H1 (cell line): ENCODE results near the gene RABIF. TPM values are rescaled to one million over a fixed set of nuclear protein-coding genes. Genes with fewer than 3 reads are reported as not detected.
"Not testable (repeated sequence)": the region's sequence is repeated elsewhere in the genome, so short reads cannot be mapped to it uniquely, and the experiment has no call there.

ENCODE experiments used
- CTCF ChIA-PET: fragments of 300-600 bp; sonication (Branson Sonifier 250); formaldehyde crosslinking; loops from one replicate; lab custom pipeline; 2021; ENCODE audit not compliant: partially characterized antibody; lab: Charles Lee
- POLR2A ChIA-PET: fragments of 300-600 bp; sonication (Branson Sonifier 250); formaldehyde crosslinking; loops from one replicate; lab custom pipeline; 2021; ENCODE audit warnings: inconsistent platforms; ENCODE audit not compliant: partially characterized antibody; lab: Charles Lee
- DNase-seq, 2 experiments: peaks; one replicate each; pipeline versions ENCODE4 v3.0.0 to v3.0.0-alpha.2; 2010 to 2022; ENCODE audit warnings: low spot score in 2 of 2, low read depth in 1 of 2, mixed read lengths in 1 of 2
- FAIRE-seq: peaks from 2 replicates; lab custom pipeline; 2011; peaks lifted over from hg19 to GRCh38; lab: Jason Lieb, UNC
- H2AFZ ChIP-seq: 2 replicates; pipeline ENCODE4 v1.8.1; 2012; ENCODE audit warnings: low read length, inconsistent platforms
- H2AK5ac ChIP-seq: 2 replicates; pipeline ENCODE4 v1.6.1; 2013; ENCODE audit warnings: low read depth, low read length
- H2BK120ac ChIP-seq: replicated peaks from 2 replicates; pipeline ENCODE3; 2013; ENCODE audit warnings: low read depth, low read length, inconsistent platforms
- H2BK12ac ChIP-seq: 2 replicates; pipeline ENCODE4 v1.6.1; 2013; ENCODE audit warnings: low read depth, low read length
- H2BK15ac ChIP-seq: 2 replicates; pipeline ENCODE4 v1.6.1; 2013; ENCODE audit warnings: low read length
- H2BK20ac ChIP-seq: 2 replicates; pipeline ENCODE4 v1.6.1; 2013; ENCODE audit warnings: low read length
- H2BK5ac ChIP-seq: 2 replicates; pipeline ENCODE4 v1.6.1; 2013; ENCODE audit warnings: low read depth, low read length
- H3K14ac ChIP-seq: 2 replicates; pipeline ENCODE4 v1.6.1; 2013; ENCODE audit warnings: inconsistent platforms; ENCODE audit not compliant: insufficient read length
- H3K18ac ChIP-seq: 2 replicates; pipeline ENCODE4 v1.6.1; 2013; ENCODE audit warnings: low read length; ENCODE audit errors: extremely low read depth
- H3K23ac ChIP-seq: 2 replicates; pipeline ENCODE4 v1.6.1; 2013; ENCODE audit warnings: inconsistent platforms; ENCODE audit not compliant: insufficient read length
- H3K23me2 ChIP-seq: 2 replicates; pipeline ENCODE4 v1.6.1; 2013; ENCODE audit warnings: low read depth, low read length
- H3K27ac ChIP-seq: 2 replicates; pipeline ENCODE4 v1.6.1; 2011; ENCODE audit warnings: low read depth, low read length, inconsistent platforms
- H3K27me3 ChIP-seq, 4 experiments: replicated peaks in 1 of 4; 1 replicate in 1 of 4; 2 replicates in 3 of 4; pipeline versions ENCODE4 v1.6.1 to v1.8.1; 2011 to 2013; ENCODE audit warnings: low read length in 3 of 4, mild to moderate bottlenecking in 3 of 4, inconsistent platforms in 2 of 4, mixed read lengths in 2 of 4, moderate library complexity in 1 of 4; ENCODE audit not compliant: control insufficient read depth in 3 of 4, insufficient read depth in 3 of 4; ENCODE audit errors: extremely low read depth in 1 of 4
- H3K36me3 ChIP-seq, 4 experiments: 2 replicates each; pipeline versions ENCODE4 v1.6.1 to v1.8.1; 2011 to 2013; ENCODE audit warnings: mild to moderate bottlenecking in 4 of 4, low read length in 3 of 4, moderate library complexity in 2 of 4, control low read depth in 1 of 4, inconsistent platforms in 1 of 4; ENCODE audit not compliant: insufficient read depth in 4 of 4, control insufficient read depth in 2 of 4
- H3K4ac ChIP-seq: replicated peaks from 2 replicates; pipeline ENCODE3; 2013; ENCODE audit warnings: low read length, low read depth, mixed read lengths, inconsistent platforms; ENCODE audit not compliant: insufficient read length
- H3K4me1 ChIP-seq, 4 experiments: replicated peaks in 1 of 4; 1 replicate in 1 of 4; 2 replicates in 3 of 4; pipeline versions ENCODE4 v1.6.1 to v1.8.1; 2011 to 2013; ENCODE audit warnings: low read length in 3 of 4, inconsistent platforms in 2 of 4, mixed read lengths in 1 of 4; ENCODE audit not compliant: insufficient read depth in 4 of 4, control insufficient read depth in 3 of 4
- H3K4me2 ChIP-seq, 2 experiments: 2 replicates each; pipeline versions ENCODE4 v1.6.1 to v1.8.1; 2011 to 2013; ENCODE audit warnings: low read depth in 2 of 2, low read length in 2 of 2, control low read depth in 1 of 2, inconsistent platforms in 1 of 2, mild to moderate bottlenecking in 1 of 2; ENCODE audit not compliant: insufficient read depth in 1 of 2
- H3K4me3 ChIP-seq, 4 experiments: fragments of 200-600, 300-600 bp in 1 of 4; sonication (generic), shearing (Covaris generic), sonication (Bioruptor Twin) in 1 of 4; 2 replicates each; pipeline versions ENCODE4 v1.5.1 to v1.8.1; 2011 to 2016; ENCODE audit warnings: low read length in 4 of 4, low read depth in 3 of 4, control low read depth in 2 of 4, inconsistent platforms in 2 of 4, mild to moderate bottlenecking in 2 of 4, mixed read lengths in 1 of 4, moderate library complexity in 1 of 4; ENCODE audit not compliant: insufficient read depth in 2 of 4; ENCODE audit errors: extremely low read depth in 1 of 4
- H3K56ac ChIP-seq: replicated peaks from 2 replicates; pipeline ENCODE3; 2013; ENCODE audit warnings: low read depth, mild to moderate bottlenecking, mixed read lengths, low read length, inconsistent platforms; ENCODE audit not compliant: insufficient read length
- H3K79me1 ChIP-seq: 2 replicates; pipeline ENCODE4 v1.6.1; 2013; ENCODE audit warnings: low read depth, low read length, control low read depth
- H3K79me2 ChIP-seq, 2 experiments: 2 replicates each; pipeline versions ENCODE4 v1.6.1 to v1.8.1; 2012 to 2013; ENCODE audit warnings: low read length in 2 of 2, mild to moderate bottlenecking in 2 of 2, inconsistent platforms in 1 of 2; ENCODE audit not compliant: insufficient read depth in 2 of 2, control insufficient read depth in 1 of 2
- H3K9ac ChIP-seq, 4 experiments: replicated peaks in 1 of 4; 1 replicate in 1 of 4; 2 replicates in 3 of 4; pipeline versions ENCODE4 v1.6.1 to v1.8.1; 2011 to 2013; ENCODE audit warnings: low read depth in 3 of 4, low read length in 3 of 4, control low read depth in 2 of 4, mild to moderate bottlenecking in 2 of 4, moderate library complexity in 2 of 4, inconsistent platforms in 1 of 4; ENCODE audit errors: extremely low read depth in 1 of 4
- H3K9me3 ChIP-seq, 2 experiments: 2 replicates each; pipeline versions ENCODE4 v1.6.1 to v1.8.1; 2012 to 2013; ENCODE audit warnings: mild to moderate bottlenecking in 2 of 2, moderate library complexity in 2 of 2, control low read depth in 1 of 2, inconsistent platforms in 1 of 2, low read depth in 1 of 2, low read length in 1 of 2, mixed read lengths in 1 of 2; ENCODE audit not compliant: insufficient read depth in 2 of 2
- H4K20me1 ChIP-seq, 2 experiments: replicated peaks in 1 of 2; 2 replicates each; pipeline versions ENCODE3 to v1.8.1; 2011 to 2013; ENCODE audit warnings: inconsistent platforms in 2 of 2, low read length in 2 of 2, mild to moderate bottlenecking in 1 of 2; ENCODE audit not compliant: insufficient read depth in 2 of 2, control insufficient read depth in 1 of 2
- H4K5ac ChIP-seq: 2 replicates; pipeline ENCODE4 v1.6.1; 2013; ENCODE audit warnings: low read length, low read depth, mixed read lengths, inconsistent platforms; ENCODE audit not compliant: insufficient read length
- H4K8ac ChIP-seq: 2 replicates; pipeline ENCODE4 v1.8.0; 2013; ENCODE audit warnings: mild to moderate bottlenecking, moderate library complexity, low read length, inconsistent platforms; ENCODE audit not compliant: insufficient read depth; ENCODE audit errors: extremely low read depth
- H4K91ac ChIP-seq: replicated peaks from 2 replicates; pipeline ENCODE3; 2013; ENCODE audit warnings: low read length, mixed read lengths, inconsistent platforms; ENCODE audit not compliant: insufficient read length
- WGBS, 2 experiments: shearing (Covaris generic) in 1 of 2; methylation state at CpG; one replicate each; pipeline versions ENCODE4 v1.1.6 to v1.1.7; 2013 to 2015; ENCODE audit warnings: low lambda C conversion rate in 2 of 2, mixed read lengths in 2 of 2, inconsistent platforms in 1 of 2, low coverage in 1 of 2, missing lambda C conversion rate in 1 of 2; ENCODE audit not compliant: insufficient replicate concordance in 2 of 2, insufficient coverage in 1 of 2, insufficient read length in 1 of 2; ENCODE audit errors: extremely low coverage in 1 of 2, missing lambda C conversion rate in 1 of 2; 5-methylcytosine and 5-hydroxymethylcytosine counted together
- polyA plus RNA-seq, 7 experiments: library from polyadenylated mRNA; depleted of rRNA in 3 of 7; stranded (reverse) in 5 of 7; unstranded in 2 of 7; fragments of >200 nt in 5 of 7; fragments of 200-250 nt in 2 of 7; gene quantifications; 1 replicate in 5 of 7; 2 replicates in 1 of 7; 4 replicates in 1 of 7; pipeline versions ENCODE4 v1.2.1 to v1.2.3, GENCODE V29; 2011 to 2013; ENCODE audit warnings: missing spikeins in 2 of 7, mixed read lengths in 2 of 7
- small RNA-seq: library from polyadenylated mRNA; stranded (forward); fragments of <200 nt; extraction: miRNeasy Mini kit (QIAGEN cat#:217004); gene quantifications from one replicate; pipeline ENCODE3, GENCODE V24; 2013; ENCODE audit not compliant: insufficient read depth
- total RNA-seq: library from RNA; stranded (reverse); fragmentation: NEBNext Ultra II Directional; extraction: Animal tissue kit (Norgen Biotek cat#: 25700); gene quantifications from 2 replicates; pipeline ENCODE4 v1.2.1, GENCODE V29; 2021

The RABIF gene
- total and polyA plus RNA-seq, 2 of the 8 experiments (the other 6 are each of a cell fraction or from before 2014, with no cell fraction given) = 5.6 to 6.9 TPM

GRCh38 chr1:202829223-202829622 lies 59.7 kb downstream of the RABIF start:
- H3K23ac ChIP-seq, H4K20me1 ChIP-seq, H3K9me3 ChIP-seq, H3K79me2 ChIP-seq, H3K23me2 ChIP-seq, H4K91ac ChIP-seq, H3K4me1 ChIP-seq, H3K36me3 ChIP-seq, H3K4me2 ChIP-seq, H2BK12ac ChIP-seq, H3K18ac ChIP-seq, H2AFZ ChIP-seq, H3K14ac ChIP-seq, H2BK5ac ChIP-seq, H2AK5ac ChIP-seq, H3K79me1 ChIP-seq, POLR2A ChIA-PET, H2BK15ac ChIP-seq, H2BK20ac ChIP-seq, DNase-seq, H3K27ac ChIP-seq, H4K5ac ChIP-seq, H3K56ac ChIP-seq, H3K4me3 ChIP-seq, CTCF ChIA-PET, H3K4ac ChIP-seq, H4K8ac ChIP-seq, H3K27me3 ChIP-seq, FAIRE-seq, H3K9ac ChIP-seq, H2BK120ac ChIP-seq: not testable (repeated sequence)
- WGBS, 2 experiments = 96% methylated on average over 9 of the region's 9 CpGs; no CpG with 5 or more reads in 1 of the 2 experiments

Small RNA genes within 50 kb of the gene (small RNA-seq; reads per million reads assigned to genes)
- gene RF00019 = not detected

Other genes starting within 250 kb of the RABIF start
- 10.7 and 11.0 TPM in 2 replicates for gene SYT2, start 178.7 kb downstream of the RABIF start, total RNA-seq
- 2.8 and 3.3 TPM in 2 replicates for gene SYT2, start 178.7 kb downstream of the RABIF start, polyA plus RNA-seq (2011; rRNA removed)
- gene KDM5B, start 80.7 kb downstream of the RABIF start, total RNA-seq = 210 and 221 TPM in 2 replicates
- 55.1 and 73.3 TPM in 2 replicates for gene KDM5B, start 80.7 kb downstream of the RABIF start, polyA plus RNA-seq (2011; rRNA removed)
- 4.6 and 6.4 TPM in 2 replicates for gene PCAT6, start 78.2 kb downstream of the RABIF start, total RNA-seq
- gene PCAT6, start 78.2 kb downstream of the RABIF start, polyA plus RNA-seq (2011; rRNA removed) = 14.7 and 27.5 TPM in 2 replicates
- gene KLHL12, start 38.1 kb upstream of the RABIF start, total RNA-seq = 29.9 and 33.3 TPM in 2 replicates
- 22.3 and 27.2 TPM in 2 replicates for gene KLHL12, start 38.1 kb upstream of the RABIF start, polyA plus RNA-seq (2011; rRNA removed)
- 69.2 and 69.8 TPM in 2 replicates for gene ADIPOR1, start 69.2 kb upstream of the RABIF start, total RNA-seq
- gene ADIPOR1, start 69.2 kb upstream of the RABIF start, polyA plus RNA-seq (2011; rRNA removed) = 92.0 and 118 TPM in 2 replicates
- 14.3 and 17.1 TPM in 2 replicates for gene CYB5R1, start 78.1 kb upstream of the RABIF start, total RNA-seq
- 11.9 and 14.3 TPM in 2 replicates for gene CYB5R1, start 78.1 kb upstream of the RABIF start, polyA plus RNA-seq (2011; rRNA removed)
- 107 TPM in 2 replicates for gene TMEM183A, start 118.2 kb upstream of the RABIF start, total RNA-seq
- gene TMEM183A, start 118.2 kb upstream of the RABIF start, polyA plus RNA-seq (2011; rRNA removed) = 160 and 173 TPM in 2 replicates
- gene PPFIA4, start 137.3 kb upstream of the RABIF start, total RNA-seq = 7.0 and 9.9 TPM in 2 replicates
- gene PPFIA4, start 137.3 kb upstream of the RABIF start, polyA plus RNA-seq (2011; rRNA removed) = 9.0 and 12.5 TPM in 2 replicates
- not detected in 2 replicates for gene MYOG, start 196.9 kb upstream of the RABIF start, total RNA-seq
- not detected in 2 replicates for gene MYOG, start 196.9 kb upstream of the RABIF start, polyA plus RNA-seq (2011; rRNA removed)
- 3.3 and 3.5 TPM in 2 replicates for gene ADORA1, start 238.6 kb upstream of the RABIF start, total RNA-seq
- gene ADORA1, start 238.6 kb upstream of the RABIF start, polyA plus RNA-seq (2011; rRNA removed) = 6.7 and 12.2 TPM in 2 replicates